Loucy (cell line): ENCODE measurements around the gene HDDC2.

ENCODE experiments used
- EZH2phosphoT487 ChIP-seq: fragments of 200-600 bp; IDR thresholded peaks from 2 replicates; pipeline ENCODE4 v1.6.1; 2018; ENCODE audit warnings: antibody characterized with exemption, mild to moderate bottlenecking, moderate library complexity, borderline replicate concordance
- TF ChIP-seq, protein P1 (sequence below): fragments of 200-600 bp; sonication (generic); conservative IDR thresholded peaks from 2 replicates; pipeline ENCODE4 v1.5.1; 2014; ENCODE audit warnings: mild to moderate bottlenecking, antibody characterized with exemption, low read length

DNA sequence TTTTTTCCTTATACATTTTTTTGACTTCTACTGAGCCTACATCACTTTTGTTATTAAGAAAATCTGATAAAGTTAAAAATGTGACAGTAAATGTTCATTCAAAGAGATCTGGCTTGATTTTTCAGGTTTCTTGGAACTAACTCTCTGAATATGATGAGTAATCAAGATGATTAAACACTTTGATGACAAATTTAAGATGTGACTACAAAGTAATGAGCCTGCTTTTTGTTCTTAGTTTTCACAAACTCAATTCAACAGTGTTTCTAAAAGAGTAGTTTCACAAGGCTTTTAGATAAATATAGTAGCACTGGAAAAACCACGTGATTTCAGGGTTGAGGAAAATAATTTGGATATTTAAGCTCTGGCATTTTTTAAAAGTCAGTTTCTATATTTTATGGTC lies 37.9 kb upstream of the HDDC2 start:
- TF ChIP-seq, protein P1, sequence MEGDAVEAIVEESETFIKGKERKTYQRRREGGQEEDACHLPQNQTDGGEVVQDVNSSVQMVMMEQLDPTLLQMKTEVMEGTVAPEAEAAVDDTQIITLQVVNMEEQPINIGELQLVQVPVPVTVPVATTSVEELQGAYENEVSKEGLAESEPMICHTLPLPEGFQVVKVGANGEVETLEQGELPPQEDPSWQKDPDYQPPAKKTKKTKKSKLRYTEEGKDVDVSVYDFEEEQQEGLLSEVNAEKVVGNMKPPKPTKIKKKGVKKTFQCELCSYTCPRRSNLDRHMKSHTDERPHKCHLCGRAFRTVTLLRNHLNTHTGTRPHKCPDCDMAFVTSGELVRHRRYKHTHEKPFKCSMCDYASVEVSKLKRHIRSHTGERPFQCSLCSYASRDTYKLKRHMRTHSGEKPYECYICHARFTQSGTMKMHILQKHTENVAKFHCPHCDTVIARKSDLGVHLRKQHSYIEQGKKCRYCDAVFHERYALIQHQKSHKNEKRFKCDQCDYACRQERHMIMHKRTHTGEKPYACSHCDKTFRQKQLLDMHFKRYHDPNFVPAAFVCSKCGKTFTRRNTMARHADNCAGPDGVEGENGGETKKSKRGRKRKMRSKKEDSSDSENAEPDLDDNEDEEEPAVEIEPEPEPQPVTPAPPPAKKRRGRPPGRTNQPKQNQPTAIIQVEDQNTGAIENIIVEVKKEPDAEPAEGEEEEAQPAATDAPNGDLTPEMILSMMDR, result no peak
- TF ChIP-seq EZH2phosphoT487, result no peak
